Gastrocnemius medialis (tissue), 4 donors: ENCODE data around the gene VAV2. TPM values are rescaled to one million over a fixed set of nuclear protein-coding genes. Genes with fewer than 3 reads are reported as not detected.

ENCODE experiments used
- ATAC-seq, 2 donors: fragments of 150-250 bp; one replicate each; pipeline ENCODE4 v1.9.1; 2016
- DNase-seq, 2 donors: peaks; one replicate each; pipeline ENCODE4 v3.0.0-alpha.2; 2019
- H3K27ac ChIP-seq, 4 donors: fragments of 200-600 bp; sonication (generic); 1 replicate in 1 of 4; 2 replicates in 3 of 4; pipeline ENCODE4 v1.5.1; 2016 to 2018; ENCODE audit warnings: mild to moderate bottlenecking in 2 of 4, moderate library complexity in 1 of 4
- H3K27me3 ChIP-seq, 3 donors: fragments of 200-600 bp; sonication (generic) in 2 of 3; 1 replicate in 1 of 3; 2 replicates in 2 of 3; pipeline versions ENCODE4 v1.5.1 to v1.6.0; 2016 to 2019; ENCODE audit warnings: mild to moderate bottlenecking in 1 of 3, moderate library complexity in 1 of 3
- H3K36me3 ChIP-seq, 2 donors: fragments of 200-600 bp; sonication (generic) in 1 of 2; one replicate each; pipeline ENCODE4 v1.5.1; 2017 to 2018
- H3K4me1 ChIP-seq, 2 donors: fragments of 200-600 bp; sonication (generic) in 1 of 2; one replicate each; pipeline ENCODE4 v1.5.1; 2016 to 2017; ENCODE audit warnings: mild to moderate bottlenecking in 2 of 2
- H3K4me3 ChIP-seq, 4 donors: fragments of 200-600 bp; sonication (generic) in 3 of 4; 1 replicate in 1 of 4; 2 replicates in 3 of 4; pipeline ENCODE4 v1.5.1; 2016 to 2019; ENCODE audit warnings: mild to moderate bottlenecking in 2 of 4
- H3K9me3 ChIP-seq, 3 donors: fragments of 200-600 bp; sonication (generic) in 2 of 3; 1 replicate in 1 of 3; 2 replicates in 2 of 3; pipeline ENCODE4 v1.5.1; 2016 to 2019
- POLR2A ChIP-seq, 2 donors: fragments of 450-650 bp; IDR thresholded peaks; one replicate each; pipeline ENCODE4 v1.6.1; 2017; ENCODE audit warnings: antibody characterized with exemption in 2 of 2, mild to moderate bottlenecking in 2 of 2, moderate library complexity in 2 of 2
- in situ Hi-C, 4 donors: fragments of 200-750 bp; cut with MboI; loops; one replicate each; pipeline versions ENCODE4 v1.15.0 to v1.8.0; 2017; ENCODE audit warnings: low sequenced_read_pairs in 4 of 4
- intact Hi-C: fragments of 100-400 bp; cut with DNase I; formaldehyde crosslinking; loops from one replicate; pipeline ENCODE4 v1.15.1; 2023; ENCODE audit warnings: low total_unique reads
- total RNA-seq, 4 donors: library from RNA; depleted of rRNA; stranded (reverse); fragments of >200 nt; gene quantifications; one replicate each; pipeline versions ENCODE4 v1.1.0 to v1.2.3, GENCODE V29; 2016
- TF ChIP-seq, protein P1 (sequence below), 5 experiments: fragments of 450-650 bp in 3 of 5; fragments of 200-600 bp in 2 of 5; sonication (generic) in 2 of 5; IDR thresholded peaks in 4 of 5; conservative IDR thresholded peaks in 1 of 5; 1 replicate in 4 of 5; 2 replicates in 1 of 5; pipeline ENCODE4 v1.5.1; 2016 to 2019; ENCODE audit warnings: antibody characterized with exemption in 5 of 5, mild to moderate bottlenecking in 3 of 5, moderate library complexity in 3 of 5

Gene VAV2
- total RNA-seq, 4 donors from 2014 or later, result 0.51 to 1.2 (median 0.97) TPM

DNA sequence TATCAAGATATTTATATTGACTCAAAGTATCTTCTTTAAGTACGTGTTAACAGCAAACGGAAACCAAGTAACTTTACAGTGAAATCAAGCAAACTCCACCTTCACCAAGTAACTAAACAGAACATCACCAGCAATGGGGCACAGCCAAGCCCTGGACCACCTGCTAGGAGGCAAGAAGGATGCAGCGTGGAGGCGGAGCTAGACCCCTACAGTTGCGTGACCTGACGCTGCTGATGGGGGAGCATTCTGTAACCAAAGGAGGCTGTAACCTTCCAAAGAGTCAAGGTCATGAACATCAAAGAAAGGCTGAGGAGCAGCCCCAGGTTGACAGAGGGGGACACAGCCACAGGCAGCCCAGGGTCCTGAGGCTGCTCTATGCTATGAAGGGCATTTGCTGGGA lies 6.1 kb downstream of the VAV2 start:
- Histone ChIP-seq H3K27me3 (peaks cover 8 to 15% (median 15%) of the 10 kb centered on the region in 3 donors), H3K27ac (no peak overlapping the region), H3K4me3 (no peak overlapping the region), H3K36me3 (no peaks in the 10 kb centered on the region), H3K4me1 (peaks cover 0 to 4% of the 10 kb centered on the region in 2 donors), H3K9me3 (no peaks in the 10 kb centered on the region)
- TF ChIP-seq, protein P1, sequence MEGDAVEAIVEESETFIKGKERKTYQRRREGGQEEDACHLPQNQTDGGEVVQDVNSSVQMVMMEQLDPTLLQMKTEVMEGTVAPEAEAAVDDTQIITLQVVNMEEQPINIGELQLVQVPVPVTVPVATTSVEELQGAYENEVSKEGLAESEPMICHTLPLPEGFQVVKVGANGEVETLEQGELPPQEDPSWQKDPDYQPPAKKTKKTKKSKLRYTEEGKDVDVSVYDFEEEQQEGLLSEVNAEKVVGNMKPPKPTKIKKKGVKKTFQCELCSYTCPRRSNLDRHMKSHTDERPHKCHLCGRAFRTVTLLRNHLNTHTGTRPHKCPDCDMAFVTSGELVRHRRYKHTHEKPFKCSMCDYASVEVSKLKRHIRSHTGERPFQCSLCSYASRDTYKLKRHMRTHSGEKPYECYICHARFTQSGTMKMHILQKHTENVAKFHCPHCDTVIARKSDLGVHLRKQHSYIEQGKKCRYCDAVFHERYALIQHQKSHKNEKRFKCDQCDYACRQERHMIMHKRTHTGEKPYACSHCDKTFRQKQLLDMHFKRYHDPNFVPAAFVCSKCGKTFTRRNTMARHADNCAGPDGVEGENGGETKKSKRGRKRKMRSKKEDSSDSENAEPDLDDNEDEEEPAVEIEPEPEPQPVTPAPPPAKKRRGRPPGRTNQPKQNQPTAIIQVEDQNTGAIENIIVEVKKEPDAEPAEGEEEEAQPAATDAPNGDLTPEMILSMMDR (IDR thresholded peaks at IDR 0.05 in 4 of 5, conservative IDR thresholded peaks at IDR 0.05 in 1 of 5), result no peak
- no peak for TF ChIP-seq POLR2A (IDR thresholded peaks at IDR 0.05)
- in situ Hi-C loops, result no loop called here
- ATAC-seq (no peak), DNase-seq (no peak)
- intact Hi-C loops, result no loop called here

DNA sequence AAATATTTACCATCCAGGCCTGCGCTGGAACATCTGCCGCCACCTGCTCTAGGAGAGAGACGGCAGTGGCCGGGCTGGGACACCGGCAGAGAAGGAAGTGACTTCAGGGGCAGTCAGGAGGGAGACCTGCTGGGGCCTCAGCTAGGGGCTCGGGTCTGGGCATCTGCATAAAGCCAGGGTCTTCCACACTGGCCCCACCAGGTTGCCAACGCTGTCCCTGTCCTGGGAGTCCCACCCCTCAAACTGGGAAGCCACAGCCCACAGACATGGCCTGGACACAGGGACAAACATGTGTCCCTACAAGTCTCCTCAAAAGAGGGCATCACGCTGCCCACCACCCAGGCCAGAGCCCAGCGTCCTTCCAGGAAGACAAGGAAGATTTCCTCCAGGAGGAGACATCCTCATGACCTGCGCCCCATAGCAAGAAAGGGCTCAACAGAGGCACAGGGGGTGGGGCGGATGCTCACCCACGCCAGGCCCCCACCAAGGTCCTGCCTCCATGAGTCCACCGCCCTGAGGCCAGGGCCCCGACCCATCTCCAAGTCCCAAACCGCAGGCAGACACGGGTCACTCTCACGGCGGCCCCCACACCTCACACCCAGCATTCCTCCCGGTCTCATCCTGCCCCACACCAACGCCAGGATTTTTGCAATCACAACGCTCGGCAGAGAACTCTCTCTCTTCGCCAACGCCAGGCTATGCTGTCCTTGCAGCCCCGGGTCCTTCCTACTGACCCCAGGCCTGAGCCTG lies 9.0 kb downstream of the VAV2 start:
- intact Hi-C loops (no loop called here), in situ Hi-C loops (no loop called here)
- ATAC-seq (no peak), DNase-seq (no peak)
- H3K4me1 ChIP-seq, result peaks cover 0 to 12% of the 10 kb centered on the region in 2 donors
- TF ChIP-seq POLR2A (IDR thresholded peaks at IDR 0.05), result no peak
- TF ChIP-seq, protein P1 (IDR thresholded peaks at IDR 0.05 in 4 of 5, conservative IDR thresholded peaks at IDR 0.05 in 1 of 5), result no peak
- no peaks in the 10 kb centered on the region for H3K9me3 ChIP-seq
- H3K27ac ChIP-seq, result no peak overlapping the region
- H3K36me3 ChIP-seq, result no peaks in the 10 kb centered on the region
- H3K27me3 ChIP-seq, result peaks cover 0 to 13% (median 4%) of the 10 kb centered on the region in 3 donors
- no peak overlapping the region for H3K4me3 ChIP-seq

DNA sequence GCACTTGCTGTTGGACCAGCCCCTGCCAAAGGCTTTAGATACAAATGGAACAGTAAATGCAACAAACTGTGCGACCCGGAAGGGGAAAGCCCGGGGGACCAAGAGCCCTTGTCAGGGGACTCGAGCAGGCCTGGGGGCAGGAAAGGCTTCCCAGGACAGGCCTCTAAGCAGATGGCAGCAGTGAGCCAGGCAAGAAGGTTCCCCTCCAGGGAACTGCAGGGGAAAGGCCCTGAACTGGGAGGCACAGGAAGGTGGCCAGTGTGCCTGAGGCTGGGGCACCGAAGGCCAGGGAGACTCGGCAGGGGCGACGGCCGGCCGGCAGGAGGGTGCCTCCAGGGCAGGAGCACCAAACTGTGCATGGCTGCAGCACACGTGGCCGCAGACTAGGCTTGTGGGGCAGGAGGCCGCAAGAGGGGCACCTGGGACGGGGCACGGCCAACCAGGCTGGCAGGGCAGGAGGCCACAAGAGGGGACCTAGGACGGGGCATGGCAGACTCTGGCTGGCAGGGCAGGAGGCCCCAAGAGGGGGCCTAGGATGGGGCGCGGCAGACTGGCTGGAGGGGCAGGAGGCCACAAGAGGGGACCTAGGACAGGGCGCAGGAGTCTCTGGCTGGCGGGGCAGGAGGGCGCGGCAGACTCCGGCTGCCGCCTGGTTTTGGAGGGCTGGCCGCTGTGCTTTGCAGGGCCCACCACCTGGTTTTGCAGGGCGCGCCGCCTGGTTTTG lies 10.0 kb downstream of the VAV2 start:
- ATAC-seq, result no peak
- intact Hi-C loops, result no loop called here
- in situ Hi-C loops, result no loop called here
- peaks cover 0 to 13% (median 4%) of the 10 kb centered on the region in 3 donors for H3K27me3 ChIP-seq
- no peaks in the 10 kb centered on the region for H3K36me3 ChIP-seq
- H3K27ac ChIP-seq, result no peak overlapping the region
- no peak for DNase-seq
- H3K4me3 ChIP-seq, result no peak overlapping the region
- no peak for TF ChIP-seq POLR2A (IDR thresholded peaks at IDR 0.05)
- TF ChIP-seq, protein P1 (IDR thresholded peaks at IDR 0.05 in 4 of 5, conservative IDR thresholded peaks at IDR 0.05 in 1 of 5), result no peak
- no peaks in the 10 kb centered on the region for H3K9me3 ChIP-seq
- peaks cover 0 to 12% of the 10 kb centered on the region in 2 donors for H3K4me1 ChIP-seq

DNA sequence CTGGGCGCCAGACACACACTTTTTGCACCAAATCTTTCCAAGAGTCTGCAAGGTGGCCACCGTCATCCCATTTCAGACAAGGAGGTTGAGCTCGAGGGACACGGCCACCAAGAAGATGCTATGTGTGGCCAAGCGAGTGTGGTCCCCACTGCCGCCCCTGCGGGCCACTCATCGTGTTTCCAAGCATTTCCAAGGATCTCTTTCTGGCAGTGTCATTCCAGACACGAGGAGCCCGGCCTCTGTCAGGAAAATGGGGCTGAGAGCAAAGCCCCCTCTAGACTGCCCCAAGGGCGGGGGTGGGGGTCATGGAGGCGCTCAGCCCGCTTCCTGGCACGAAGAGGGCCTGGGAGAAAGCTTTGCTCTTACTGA lies 10.6 kb downstream of the VAV2 start:
- H3K27ac ChIP-seq, result no peak overlapping the region
- TF ChIP-seq, protein P1 (IDR thresholded peaks at IDR 0.05 in 4 of 5, conservative IDR thresholded peaks at IDR 0.05 in 1 of 5), result no peak
- TF ChIP-seq POLR2A (IDR thresholded peaks at IDR 0.05), result no peak
- DNase-seq (no peak), ATAC-seq (no peak)
- no peaks in the 10 kb centered on the region for H3K9me3 ChIP-seq
- in situ Hi-C loops, result no loop called here
- peaks cover 0 to 13% (median 4%) of the 10 kb centered on the region in 3 donors for H3K27me3 ChIP-seq
- H3K36me3 ChIP-seq, result no peaks in the 10 kb centered on the region
- H3K4me1 ChIP-seq, result peaks cover 0 to 12% of the 10 kb centered on the region in 2 donors
- intact Hi-C loops, result no loop called here
- no peak overlapping the region for H3K4me3 ChIP-seq
